Ishikawa (cell line): Measurements from ENCODE around the gene ST6GALNAC3.

Source experiments
- CREB1 ChIP-seq: IDR thresholded peaks from 2 replicates; pipeline ENCODE4 v1.6.1; 2012; ENCODE audit warnings: low read depth
- EP300 ChIP-seq: IDR thresholded peaks from 2 replicates; pipeline ENCODE4 v1.6.1; 2012; ENCODE audit warnings: borderline replicate concordance
- RAD21 ChIP-seq: IDR thresholded peaks from 2 replicates; pipeline ENCODE4 v1.6.1; 2012; ENCODE audit warnings: low read depth

DNA sequence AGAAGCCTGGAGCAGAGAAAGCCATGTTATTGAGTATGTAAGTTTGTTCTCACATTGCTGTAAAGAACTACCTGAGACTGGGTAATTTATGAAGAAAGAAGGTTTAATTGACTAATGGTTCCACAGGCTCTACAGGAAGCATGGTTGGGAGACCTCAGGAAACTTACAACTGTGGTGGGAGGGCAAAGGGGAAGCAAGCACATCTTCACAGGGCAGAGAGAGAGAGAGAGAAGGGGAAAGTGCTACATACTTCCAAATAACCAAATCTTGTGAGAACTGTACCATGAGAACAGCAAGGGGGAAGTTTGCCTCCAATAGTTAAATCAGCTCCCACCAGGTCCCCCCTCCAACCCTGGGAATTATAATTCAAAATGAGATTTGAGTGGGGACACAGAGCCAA is 302.7 kb downstream of the ST6GALNAC3 start:
- TF ChIP-seq RAD21 (no peak), EP300 (no peak), CREB1 (no peak)
